SIG-M5 (cell line): ENCODE measurements around the gene KCNIP3.

Experiments
- DNase-seq: peaks from one replicate; lab custom pipeline; 2025; lab: John Stamatoyannopoulos, UW

The KCNIP3 gene

DNA sequence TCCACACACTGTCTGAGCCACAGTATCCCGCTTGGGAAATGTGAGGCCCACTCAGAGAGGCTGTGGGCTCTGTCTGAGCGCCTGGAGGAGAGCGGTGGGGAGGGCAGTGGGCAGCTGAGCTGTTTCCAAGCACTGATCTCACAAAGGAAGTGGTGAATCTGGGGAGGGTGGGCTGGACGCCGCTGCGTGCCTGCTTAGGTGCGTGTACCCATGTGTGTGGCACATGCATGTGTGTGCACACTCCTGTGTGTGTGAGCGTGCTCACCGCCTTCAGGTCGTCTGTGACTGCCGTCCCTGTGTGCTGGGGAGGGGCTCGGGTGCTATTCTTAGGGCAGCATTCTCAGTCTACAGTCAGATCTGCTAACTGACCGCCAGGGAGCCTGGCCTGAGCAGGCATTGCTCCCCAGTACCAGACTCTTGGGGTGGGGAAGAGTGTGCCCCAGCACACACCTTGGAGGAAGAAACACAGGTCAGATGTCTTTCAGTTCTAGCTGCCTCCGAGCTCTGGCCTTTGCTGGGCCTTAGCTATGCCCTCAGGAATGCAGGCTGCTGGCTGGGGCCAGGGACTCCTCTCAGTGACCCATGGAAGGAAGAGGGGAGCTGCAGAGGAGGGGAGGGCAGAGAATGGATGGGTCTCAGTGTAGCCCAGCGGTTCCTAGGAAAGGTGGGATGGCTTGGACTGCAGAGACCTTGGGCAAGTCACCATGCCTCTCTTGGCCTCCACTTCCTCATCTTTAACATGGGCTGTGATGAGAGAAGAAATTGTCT lies 31.4 kb downstream of the KCNIP3 start:
- DNase-seq: no peak

- DNase-seq: no peak
Measured at GRCh38 chr2:95329401-95329800, 32.3 kb downstream of the KCNIP3 start.

DNA sequence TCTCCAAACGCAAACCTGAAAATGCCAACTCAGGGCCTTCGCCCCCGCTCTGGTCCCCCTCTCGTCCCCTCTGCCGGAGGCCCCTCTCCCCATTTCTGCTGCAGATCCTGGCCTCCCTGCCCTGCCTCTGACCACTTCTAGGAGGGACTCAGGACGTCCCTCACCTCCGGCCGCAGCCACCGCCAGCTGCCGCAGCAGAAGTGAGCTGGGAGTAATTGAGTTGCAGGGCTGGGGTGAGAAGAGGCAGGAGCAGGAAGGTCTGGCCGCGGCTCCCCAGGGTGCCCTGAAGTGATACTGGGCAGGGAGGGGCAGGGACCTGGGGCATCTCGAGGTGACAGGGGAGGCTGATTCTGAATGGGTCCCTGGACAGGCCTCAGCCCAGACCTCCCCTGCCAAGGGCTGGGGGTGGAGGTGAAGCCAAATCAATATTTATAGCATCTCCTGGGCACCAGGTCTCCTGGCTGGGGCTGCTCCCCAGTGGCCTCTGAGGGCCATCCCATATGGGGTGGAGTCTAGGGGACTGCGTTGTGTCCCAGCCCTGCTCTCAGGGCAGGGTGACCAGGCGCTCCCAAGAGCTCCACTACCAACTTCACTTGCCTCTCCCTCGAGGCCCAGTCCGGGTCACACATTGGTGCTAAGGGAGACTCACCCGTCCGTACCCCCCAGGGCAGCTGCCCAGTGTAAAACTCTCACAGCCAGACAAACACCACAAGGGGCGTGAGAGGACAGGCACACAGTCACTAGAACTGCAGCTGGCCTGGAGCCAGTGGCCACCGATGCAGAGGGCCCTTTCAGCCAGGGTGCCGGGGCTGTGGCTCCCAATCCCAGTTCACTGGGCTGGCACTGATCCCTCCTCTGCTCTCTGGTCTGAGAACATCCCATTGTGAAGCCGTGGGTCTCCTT lies 33.0 kb downstream of the KCNIP3 start:
- DNase-seq: no peak

GRCh38 chr2:95330794-95331338 lies 33.7 kb downstream of the KCNIP3 start:
- DNase-seq: no peak

- DNase-seq: no peak
Measured at GRCh38 chr2:95331606-95332005, 34.5 kb downstream of the KCNIP3 start.

DNA sequence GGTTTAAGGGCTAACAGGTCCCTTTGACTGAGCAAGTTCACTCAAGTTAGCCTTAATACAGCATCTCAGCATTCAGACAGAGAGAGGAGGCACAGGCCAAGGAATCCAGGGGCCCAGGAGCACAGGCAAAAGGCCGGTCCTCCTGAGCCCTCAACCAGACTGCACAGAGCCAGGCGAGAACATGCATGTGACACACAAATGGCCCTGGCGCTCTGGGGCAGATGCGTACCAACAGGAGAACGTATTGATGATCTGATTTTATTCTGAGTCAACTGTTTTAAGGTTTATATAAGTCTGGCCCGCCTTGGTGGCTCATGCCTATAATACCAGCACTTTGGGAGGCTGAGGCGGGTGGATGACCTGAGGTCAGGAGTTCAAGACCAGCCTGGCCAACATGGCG lies 34.9 kb downstream of the KCNIP3 start:
- DNase-seq: no peak

- no peak for DNase-seq
Measured at GRCh38 chr2:95333056-95333455, 35.9 kb downstream of the KCNIP3 start.

DNA sequence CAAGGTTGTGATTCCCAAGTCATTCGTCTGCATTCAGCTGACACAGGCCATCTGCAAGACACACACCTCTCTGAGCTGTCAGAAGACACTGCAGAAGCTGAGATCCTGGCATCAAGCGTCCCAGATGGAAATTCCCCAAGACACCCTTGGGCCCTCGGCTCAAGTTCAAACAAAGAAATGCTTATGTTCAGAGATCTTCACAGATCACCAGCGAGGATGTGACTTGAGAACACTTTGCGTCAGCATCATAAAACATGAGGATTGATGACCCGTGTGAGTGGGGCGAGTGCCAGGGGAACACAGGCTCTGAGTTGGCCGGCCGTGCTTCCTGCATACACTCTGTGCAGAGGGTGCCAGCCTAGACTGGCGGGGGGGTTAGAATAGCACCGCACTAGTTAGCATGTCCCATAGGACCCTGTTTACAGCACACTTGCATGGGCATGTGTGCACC lies 36.8 kb downstream of the KCNIP3 start:
- DNase-seq: no peak

- no peak for DNase-seq
Measured at GRCh38 chr2:95334916-95335641, 37.9 kb downstream of the KCNIP3 start.

- no peak for DNase-seq
Measured at GRCh38 chr2:95336406-95336805, 39.3 kb downstream of the KCNIP3 start.

DNA sequence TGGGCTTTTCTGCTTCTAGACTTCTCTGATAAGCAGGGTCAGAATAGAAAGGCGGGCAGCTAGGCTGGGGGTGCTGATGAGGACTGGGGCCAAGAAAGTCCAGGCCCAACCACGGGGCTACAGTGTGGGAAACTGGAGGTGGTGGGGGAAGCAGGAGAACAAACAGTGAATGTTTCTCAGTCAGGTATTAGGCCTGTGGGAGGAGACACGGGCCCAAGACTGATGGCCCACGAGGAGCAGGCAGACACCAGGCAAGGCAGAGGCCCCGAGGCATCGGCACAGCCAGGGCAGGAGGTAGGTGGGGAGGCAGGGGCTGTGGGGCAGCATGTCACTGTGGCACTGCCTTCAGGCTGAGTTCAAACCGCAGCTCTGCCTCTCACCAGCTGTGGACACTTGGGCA lies 40.7 kb downstream of the KCNIP3 start:
- no peak for DNase-seq

DNA sequence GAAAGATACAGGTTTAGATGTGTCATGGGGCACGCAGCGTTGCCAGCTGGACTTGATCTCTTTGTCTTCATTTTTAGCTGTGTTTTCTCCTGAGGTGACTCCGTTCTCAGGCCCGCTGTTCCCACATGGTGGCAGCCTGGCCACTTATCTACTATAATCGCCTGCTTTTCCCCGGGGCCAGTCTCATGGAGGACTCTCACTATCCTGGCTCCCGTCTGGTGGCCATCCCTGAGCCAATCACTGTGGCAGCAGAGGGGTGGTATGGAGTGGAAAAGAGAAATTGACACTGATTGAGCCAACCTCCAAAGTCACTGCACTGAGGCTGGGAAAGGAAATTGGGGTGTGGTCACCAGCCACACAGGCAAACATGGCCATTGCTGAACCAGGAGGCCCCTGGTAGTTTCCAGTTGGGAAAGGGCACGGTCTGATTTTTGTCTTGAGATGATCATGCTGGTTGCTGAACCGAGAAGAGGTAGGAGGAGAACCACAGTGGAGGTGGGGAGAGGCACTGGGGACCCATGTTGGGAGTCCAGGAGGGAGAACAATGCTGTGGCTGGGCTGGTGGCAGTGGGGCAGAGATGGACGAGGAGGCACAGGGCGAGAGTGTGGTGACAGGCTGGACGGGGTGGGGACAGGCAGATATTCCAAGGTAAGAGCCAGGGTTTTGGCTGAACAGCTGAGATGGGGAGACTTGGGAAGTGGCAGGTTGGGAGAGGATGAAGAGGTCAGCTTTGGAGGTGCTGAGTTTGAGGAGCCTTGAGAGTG lies 45.6 kb downstream of the KCNIP3 start:
- DNase-seq: no peak

- DNase-seq: no peak
Measured at GRCh38 chr2:95343429-95344214, 46.5 kb downstream of the KCNIP3 start.

GRCh38 chr2:95344215-95344583 lies 47.1 kb downstream of the KCNIP3 start:
- no peak for DNase-seq

- DNase-seq: no peak
Measured at GRCh38 chr2:95344656-95345055, 47.5 kb downstream of the KCNIP3 start.

DNA sequence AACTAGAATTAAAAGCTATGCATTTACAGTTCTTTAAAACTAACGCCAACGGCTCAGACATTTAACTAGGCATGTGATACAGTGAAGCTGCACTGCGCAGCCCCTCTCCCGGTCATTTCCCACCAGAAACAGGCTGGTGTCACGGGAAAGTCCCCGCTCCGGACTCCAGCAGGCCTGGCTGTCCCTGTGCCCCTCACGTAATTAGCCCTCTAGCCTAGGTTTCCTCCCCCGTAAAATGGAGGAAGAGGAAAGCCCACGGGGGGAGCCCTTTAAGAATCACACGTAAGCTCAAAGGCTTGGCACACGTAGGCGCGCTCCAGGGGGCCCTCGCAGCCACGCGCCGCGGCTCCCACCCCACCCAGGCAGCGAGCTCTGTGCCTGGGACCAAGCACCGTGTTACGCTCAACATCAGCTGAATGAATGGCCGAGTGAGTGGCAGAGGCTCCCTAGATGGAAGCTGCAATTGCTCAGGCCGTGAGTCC lies 48.0 kb downstream of the KCNIP3 start:
- DNase-seq: no peak

GRCh38 chr2:95345563-95346230 lies 48.5 kb downstream of the KCNIP3 start:
- DNase-seq: no peak

- no peak for DNase-seq
Measured at GRCh38 chr2:95346231-95346737, 49.1 kb downstream of the KCNIP3 start.
